CD4-positive, alpha-beta T cell treated with Interleukin-6 for 4 hours (primary cell): Measurements from ENCODE around the gene IL34.
"Not testable (repeated sequence)": the region's sequence is repeated elsewhere in the genome, so short reads cannot be mapped to it uniquely, and the experiment has no call there.

Experiments
- DNase-seq: peaks from one replicate; pipeline ENCODE4 v3.0.0-alpha.2; 2020; ENCODE audit warnings: mixed read lengths

Gene IL34

GRCh38 chr16:70646260-70647241, at the start of gene IL34:
TSS of gene IL34 (plus strand) at chr16:70646559. CDS start at chr16:70646948, 389 bp downstream.
- no peak for DNase-seq

GRCh38 chr16:70597135-70597835, 49.1 kb upstream of the IL34 start:
- DNase-seq: no peak

- no peak for DNase-seq
These were observed 47.3 kb upstream of the IL34 start for GRCh38 chr16:70598937-70599503.

GRCh38 chr16:70600730-70601129, 45.6 kb upstream of the IL34 start:
- DNase-seq: no peak

- no peak for DNase-seq
These were observed 44.5 kb upstream of the IL34 start for GRCh38 chr16:70601576-70602575.

- no peak for DNase-seq
These were observed 43.5 kb upstream of the IL34 start for GRCh38 chr16:70602831-70603230.

GRCh38 chr16:70604407-70605282, 41.7 kb upstream of the IL34 start:
- DNase-seq: no peak

- no peak for DNase-seq
These were observed 41.1 kb upstream of the IL34 start for GRCh38 chr16:70605283-70605657.

- DNase-seq: no peak
These were observed 37.8 kb upstream of the IL34 start for GRCh38 chr16:70608521-70608920.

GRCh38 chr16:70610273-70611223, 35.8 kb upstream of the IL34 start:
- DNase-seq: no peak

- DNase-seq: no peak
These were observed 35.1 kb upstream of the IL34 start for GRCh38 chr16:70611224-70611598.

- no peak for DNase-seq
These were observed 34.5 kb upstream of the IL34 start for GRCh38 chr16:70611785-70612303.

GRCh38 chr16:70612931-70613330, 33.4 kb upstream of the IL34 start:
- DNase-seq: no peak

- no peak for DNase-seq
These were observed 32.0 kb upstream of the IL34 start for GRCh38 chr16:70614208-70614951.

- DNase-seq: no peak
These were observed 30.4 kb upstream of the IL34 start for GRCh38 chr16:70615945-70616344.

GRCh38 chr16:70621864-70622263, 24.5 kb upstream of the IL34 start:
- DNase-seq: not testable (repeated sequence)

GRCh38 chr16:70627696-70628095, 18.7 kb upstream of the IL34 start:
- no peak for DNase-seq

GRCh38 chr16:70630960-70631745, 15.2 kb upstream of the IL34 start:
- no peak for DNase-seq
